22Rv1 (cell line): ENCODE measurements around the gene UXS1.

Experiments
- H3K27ac ChIP-seq: fragments of 450-650 bp; 2 replicates; pipeline ENCODE4 v1.5.1; 2017
- ZFX ChIP-seq: fragments of 450-650 bp; IDR thresholded peaks from 2 replicates; pipeline ENCODE4 v1.6.1; 2017; ENCODE audit warnings: antibody characterized with exemption, borderline replicate concordance
- TF ChIP-seq, protein P1 (sequence below): fragments of 450-650 bp; IDR thresholded peaks from 2 replicates; pipeline ENCODE4 v1.5.1; 2017; ENCODE audit warnings: mild to moderate bottlenecking

UXS1 gene

GRCh38 chr2:106044859-106045258 is 149.2 kb downstream of the UXS1 start:
- H3K27ac ChIP-seq: no peak overlapping the region
- no peak for TF ChIP-seq ZFX
- TF ChIP-seq, protein P1, sequence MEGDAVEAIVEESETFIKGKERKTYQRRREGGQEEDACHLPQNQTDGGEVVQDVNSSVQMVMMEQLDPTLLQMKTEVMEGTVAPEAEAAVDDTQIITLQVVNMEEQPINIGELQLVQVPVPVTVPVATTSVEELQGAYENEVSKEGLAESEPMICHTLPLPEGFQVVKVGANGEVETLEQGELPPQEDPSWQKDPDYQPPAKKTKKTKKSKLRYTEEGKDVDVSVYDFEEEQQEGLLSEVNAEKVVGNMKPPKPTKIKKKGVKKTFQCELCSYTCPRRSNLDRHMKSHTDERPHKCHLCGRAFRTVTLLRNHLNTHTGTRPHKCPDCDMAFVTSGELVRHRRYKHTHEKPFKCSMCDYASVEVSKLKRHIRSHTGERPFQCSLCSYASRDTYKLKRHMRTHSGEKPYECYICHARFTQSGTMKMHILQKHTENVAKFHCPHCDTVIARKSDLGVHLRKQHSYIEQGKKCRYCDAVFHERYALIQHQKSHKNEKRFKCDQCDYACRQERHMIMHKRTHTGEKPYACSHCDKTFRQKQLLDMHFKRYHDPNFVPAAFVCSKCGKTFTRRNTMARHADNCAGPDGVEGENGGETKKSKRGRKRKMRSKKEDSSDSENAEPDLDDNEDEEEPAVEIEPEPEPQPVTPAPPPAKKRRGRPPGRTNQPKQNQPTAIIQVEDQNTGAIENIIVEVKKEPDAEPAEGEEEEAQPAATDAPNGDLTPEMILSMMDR: no peak

DNA sequence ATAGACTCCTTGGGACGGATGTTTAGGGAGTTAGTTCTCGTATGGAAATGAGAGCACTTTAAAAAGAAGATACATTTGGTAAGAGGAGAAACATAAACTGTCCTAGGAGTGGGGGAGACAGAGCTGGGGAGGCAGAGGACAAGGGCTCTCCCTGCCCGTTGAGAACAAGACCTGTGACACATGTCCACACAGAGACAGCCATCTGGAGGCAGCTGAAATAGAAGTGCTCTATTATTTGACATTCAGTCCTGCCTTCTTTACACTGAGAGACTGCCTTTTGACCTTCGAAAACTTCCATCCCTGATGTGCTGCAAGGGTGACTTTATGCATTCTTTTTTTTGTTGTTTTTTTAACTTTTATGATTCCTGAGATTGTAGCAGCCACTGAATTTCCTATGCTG is 150.1 kb downstream of the UXS1 start:
- TF ChIP-seq ZFX: no peak
- TF ChIP-seq, protein P1: no peak
- H3K27ac ChIP-seq: no peak overlapping the region
